HepG2 (cell line): Measurements from ENCODE around the gene SNRPD3. TPM values are rescaled to one million over a fixed set of nuclear protein-coding genes. Genes with fewer than 3 reads are reported as not detected.

Experiments used
- ASH2L ChIP-seq: fragments of 300-600, 200-600 bp; sonication (generic); IDR thresholded peaks from 2 replicates; pipeline ENCODE4 v1.7.0; 2017; ENCODE audit warnings: low read depth, mild to moderate bottlenecking, moderate library complexity, mixed read lengths, low read length; ENCODE audit not compliant: insufficient read length
- ATF7-NPFF ChIP-seq: sonication (generic); formaldehyde crosslinking; IDR thresholded peaks from 2 replicates; pipeline ENCODE4 v1.8.1; 2023; ENCODE audit warnings: mild to moderate bottlenecking, low read depth, missing genetic modification reagents, moderate library complexity
- BRD4 ChIP-seq: sonication (generic); formaldehyde crosslinking; IDR thresholded peaks from 2 replicates; pipeline ENCODE4 v1.4.0; 2020; ENCODE audit warnings: missing genetic modification reagents
- CTCF ChIP-seq: sonication (generic); formaldehyde crosslinking; IDR thresholded peaks from 2 replicates; pipeline ENCODE4 v1.5.0; 2020; ENCODE audit warnings: mild to moderate bottlenecking, missing genetic modification reagents, moderate library complexity
- FOXP1 ChIP-seq, 2 experiments: fragments of 450-650 bp in 1 of 2; IDR thresholded peaks; 2 replicates each; pipeline ENCODE4 v1.6.1; 2017 to 2018; ENCODE audit warnings: antibody characterized with exemption in 1 of 2
- HOMEZ ChIP-seq: IDR thresholded peaks from 2 replicates; pipeline ENCODE4 v1.6.1; 2016; ENCODE audit warnings: low read depth
- JUNB ChIP-seq: sonication (generic); formaldehyde crosslinking; IDR thresholded peaks from 2 replicates; pipeline ENCODE4 v1.8.0; 2022; ENCODE audit warnings: missing genetic modification reagents, mild to moderate bottlenecking, borderline replicate concordance
- KAT8 ChIP-seq: IDR thresholded peaks from 2 replicates; pipeline ENCODE4 v1.6.1; 2016; ENCODE audit warnings: missing genetic modification reagents, missing compliant biosample characterization
- MAZ ChIP-seq, 2 experiments: sonication (generic) in 1 of 2; formaldehyde crosslinking in 1 of 2; IDR thresholded peaks; 2 replicates each; pipeline versions ENCODE4 v1.5.0 to v1.6.1; 2012 to 2020; ENCODE audit warnings: low read depth in 2 of 2, mild to moderate bottlenecking in 2 of 2, borderline replicate concordance in 1 of 2, improper control_type of control experiment in 1 of 2, low read length in 1 of 2, missing genetic modification reagents in 1 of 2, moderate library complexity in 1 of 2
- MLLT10 ChIP-seq: sonication (generic); formaldehyde crosslinking; IDR thresholded peaks from 2 replicates; pipeline ENCODE4 v1.4.0; 2020; ENCODE audit warnings: missing genetic modification reagents
- MZF1 ChIP-seq: sonication (generic); formaldehyde crosslinking; IDR thresholded peaks from 2 replicates; pipeline ENCODE4 v1.8.1; 2023; ENCODE audit warnings: mild to moderate bottlenecking, missing genetic modification reagents, borderline replicate concordance
- RBM39 ChIP-seq: fragments of 200-400 bp; formaldehyde crosslinking; IDR thresholded peaks from one replicate; pipeline ENCODE4 v1.6.1; 2018; ENCODE audit warnings: antibody characterized with exemption, mild to moderate bottlenecking, low read depth, low read length; ENCODE audit not compliant: poor library complexity, severe bottlenecking
- RNF2 ChIP-seq: fragments of 450-650 bp; conservative IDR thresholded peaks from 2 replicates; pipeline ENCODE4 v1.6.1; 2016; ENCODE audit warnings: low read depth
- TRAFD1 ChIP-seq: sonication (generic); formaldehyde crosslinking; IDR thresholded peaks from 2 replicates; pipeline ENCODE4 v1.5.1; 2020; ENCODE audit warnings: missing genetic modification reagents, mild to moderate bottlenecking, borderline replicate concordance
- U2AF1 ChIP-seq: fragments of 200-400 bp; formaldehyde crosslinking; optimal IDR thresholded peaks from 2 replicates; pipeline ENCODE3; 2017; ENCODE audit warnings: mild to moderate bottlenecking, low read depth, low read length
- YY1 ChIP-seq: IDR thresholded peaks from 2 replicates; pipeline ENCODE4 v1.6.1; 2011; ENCODE audit warnings: low read length, low read depth, moderate library complexity, mild to moderate bottlenecking; ENCODE audit not compliant: insufficient read depth, insufficient replicate concordance
- ZNF264 ChIP-seq: sonication (generic); formaldehyde crosslinking; IDR thresholded peaks from 2 replicates; pipeline ENCODE4 v1.4.0; 2020; ENCODE audit warnings: missing genetic modification reagents
- ZNF530 ChIP-seq: sonication (generic); formaldehyde crosslinking; IDR thresholded peaks from 2 replicates; pipeline ENCODE4 v1.5.0; 2020; ENCODE audit warnings: low read depth, mild to moderate bottlenecking, missing genetic modification reagents
- ZNF652 ChIP-seq: IDR thresholded peaks from 2 replicates; pipeline ENCODE4 v1.6.1; 2016; ENCODE audit warnings: low read depth, borderline replicate concordance
- ZNF773 ChIP-seq: sonication (generic); formaldehyde crosslinking; IDR thresholded peaks from 2 replicates; pipeline ENCODE4 v1.4.0; 2020; ENCODE audit warnings: missing genetic modification reagents, borderline replicate concordance
- ZNF839 ChIP-seq: sonication (generic); formaldehyde crosslinking; IDR thresholded peaks from 2 replicates; pipeline ENCODE4 v1.4.0; 2020; ENCODE audit warnings: missing genetic modification reagents, mild to moderate bottlenecking, borderline replicate concordance
- ZNF879 ChIP-seq: sonication (generic); formaldehyde crosslinking; IDR thresholded peaks from 2 replicates; pipeline ENCODE4 v1.8.1; 2023; ENCODE audit warnings: missing genetic modification reagents
- ZSCAN22 ChIP-seq: sonication (generic); formaldehyde crosslinking; IDR thresholded peaks from 2 replicates; pipeline ENCODE4 v1.4.0; 2020; ENCODE audit warnings: mild to moderate bottlenecking, missing genetic modification reagents
- ZSCAN30 ChIP-seq: sonication (generic); formaldehyde crosslinking; IDR thresholded peaks from 2 replicates; pipeline ENCODE4 v1.5.0; 2020; ENCODE audit warnings: mild to moderate bottlenecking, missing genetic modification reagents
- polyA plus RNA-seq, 8 experiments: library from polyadenylated mRNA; depleted of rRNA in 3 of 8; stranded (reverse) in 7 of 8; unstranded in 1 of 8; fragments of >200 nt; fragmentation: Illumina TruSeq in 4 of 8; extraction: Trizol in 4 of 8; gene quantifications; 2 replicates each; pipeline versions ENCODE4 v1.2.1 to v1.2.3, GENCODE V29; 2011 to 2016; ENCODE audit warnings: low read depth in 4 of 8, missing spikeins in 1 of 8, mixed read lengths in 1 of 8; ENCODE audit not compliant: insufficient read depth in 1 of 8
- total RNA-seq, 5 experiments: library from RNA; depleted of rRNA; stranded (reverse); fragments of >200 nt; fragmentation: Illumina TruSeq; extraction: Trizol; gene quantifications; 2 replicates each; pipeline ENCODE4 v1.2.3, GENCODE V29; 2016; ENCODE audit warnings: low read depth in 1 of 5

SNRPD3 gene
- total and polyA plus RNA-seq, 2 of the 13 experiments (the other 11 are each of a cell fraction or from before 2014, with no cell fraction given), result 110 to 209 TPM

GRCh38 chr22:24601217-24602104, 45.7 kb downstream of the SNRPD3 start (continued):
- TF ChIP-seq MLLT10 (no peak), KAT8 (peak; percentile 59; the same call in 1 of the 2 replicates), FOXP1 (IDR thresholded peaks at IDR 0.05) (no peak), FOXP1 (CRISPR knock-in tag; IDR thresholded peaks at IDR 0.05) (no peak), CTCF (CRISPR knock-in tag) (no peak), RBM39 (no peak), JUNB (CRISPR knock-in tag) (no peak), ASH2L (no peak), ZNF879 (CRISPR knock-in tag) (no peak), HOMEZ (CRISPR knock-in tag) (0 out of 2 replicates have a peak, but pooled peaks have one; percentile 17), RNF2 (no peak), U2AF1 (no peak), BRD4 (CRISPR knock-in tag) (no peak), ZNF652 (CRISPR knock-in tag) (peak; percentile 34; the same call in 1 of the 2 replicates), ZNF530 (no peak), ZNF264 (CRISPR knock-in tag) (0 out of 2 replicates have a peak, but pooled peaks have one; percentile 26), MAZ (IDR thresholded peaks at IDR 0.05; ENCODE audit: borderline replicate concordance, low read depth, low read length) (no peak), MAZ (CRISPR knock-in tag; IDR thresholded peaks at IDR 0.05; ENCODE audit: low read depth) (peak; percentile 59; the same call in 1 of the 2 replicates), MZF1 (CRISPR knock-in tag) (no peak), ZSCAN22 (CRISPR knock-in tag) (no peak), ZSCAN30 (CRISPR knock-in tag) (no peak), TRAFD1 (CRISPR knock-in tag) (no peak), ZNF839 (CRISPR knock-in tag) (no peak), ZNF773 (CRISPR knock-in tag) (no peak), YY1 (no peak), ATF7-NPFF (CRISPR knock-in tag) (no peak; the same call in 1 of the 2 replicates)
